Skeletal muscle satellite cell (primary cell): ENCODE results near the gene RIMOC1.
"Not testable (repeated sequence)": the region's sequence is repeated elsewhere in the genome, so short reads cannot be mapped to it uniquely, and the experiment has no call there.

Experiments
- H3K27me3 ChIP-seq: 2 replicates; pipeline ENCODE4 v1.7.0; 2013; ENCODE audit warnings: low read length; ENCODE audit not compliant: control insufficient read depth, insufficient read depth
- H3K36me3 ChIP-seq: 2 replicates; pipeline ENCODE4 v1.7.0; 2013; ENCODE audit warnings: mild to moderate bottlenecking, control low read depth, low read length; ENCODE audit not compliant: insufficient read depth
- H3K4me1 ChIP-seq: 2 replicates; pipeline ENCODE4 v1.7.0; 2013; ENCODE audit warnings: low read length; ENCODE audit not compliant: control insufficient read depth, insufficient read depth
- H3K4me2 ChIP-seq: 2 replicates; pipeline ENCODE4 v1.7.0; 2013; ENCODE audit warnings: mild to moderate bottlenecking, low read length
- H3K4me3 ChIP-seq: 2 replicates; pipeline ENCODE4 v1.7.0; 2013; ENCODE audit warnings: low read length
- H3K9ac ChIP-seq: 2 replicates; pipeline ENCODE4 v1.7.0; 2013; ENCODE audit warnings: mild to moderate bottlenecking, low read depth, low read length, moderate library complexity
- H3K9me3 ChIP-seq: replicated peaks from 2 replicates; pipeline ENCODE4 v1.7.0; 2013; ENCODE audit warnings: mild to moderate bottlenecking, control low read depth, low read length

RIMOC1 gene

GRCh38 chr5:41927604-41928003 lies 23.5 kb downstream of the RIMOC1 start:
- Histone ChIP-seq H3K27me3 (no peaks in the 10 kb centered on the region), H3K9me3 (no peaks in the 10 kb centered on the region), H3K36me3 (peaks cover 4% of the 10 kb centered on the region), H3K9ac (no peak overlapping the region), H3K4me1 (peaks cover 14% of the 10 kb centered on the region), H3K4me2 (no peak overlapping the region), H3K4me3 (no peak overlapping the region)

GRCh38 chr5:41929035-41929434 lies 24.9 kb downstream of the RIMOC1 start:
- Histone ChIP-seq H3K36me3 (peaks cover 4% of the 10 kb centered on the region), H3K4me3 (no peak overlapping the region), H3K9ac (no peak overlapping the region), H3K27me3 (no peaks in the 10 kb centered on the region), H3K4me1 (peaks cover 14% of the 10 kb centered on the region), H3K4me2 (no peak overlapping the region), H3K9me3 (no peaks in the 10 kb centered on the region)

GRCh38 chr5:41932770-41933169 lies 28.6 kb downstream of the RIMOC1 start:
- no peak overlapping the region for H3K4me2 ChIP-seq
- no peaks in the 10 kb centered on the region for H3K9me3 ChIP-seq
- no peak overlapping the region for H3K9ac ChIP-seq
- H3K36me3 ChIP-seq = peaks cover 10% of the 10 kb centered on the region
- no peaks in the 10 kb centered on the region for H3K27me3 ChIP-seq
- H3K4me3 ChIP-seq = no peak overlapping the region
- no peaks in the 10 kb centered on the region for H3K4me1 ChIP-seq

GRCh38 chr5:41935544-41935943 lies 31.4 kb downstream of the RIMOC1 start:
- H3K4me3 ChIP-seq = no peak overlapping the region
- H3K36me3 ChIP-seq = peaks cover 9% of the 10 kb centered on the region
- H3K9me3 ChIP-seq = no peaks in the 10 kb centered on the region
- H3K4me2 ChIP-seq = no peak overlapping the region
- H3K4me1 ChIP-seq = no peaks in the 10 kb centered on the region
- H3K9ac ChIP-seq = no peak overlapping the region
- no peaks in the 10 kb centered on the region for H3K27me3 ChIP-seq

GRCh38 chr5:41940641-41941040 lies 36.5 kb downstream of the RIMOC1 start:
- no peak overlapping the region for H3K9ac ChIP-seq
- H3K9me3 ChIP-seq = no peaks in the 10 kb centered on the region
- H3K4me1 ChIP-seq = no peaks in the 10 kb centered on the region
- H3K36me3 ChIP-seq = peaks cover 6% of the 10 kb centered on the region
- no peak overlapping the region for H3K4me3 ChIP-seq
- no peak overlapping the region for H3K4me2 ChIP-seq
- no peaks in the 10 kb centered on the region for H3K27me3 ChIP-seq

- H3K9ac ChIP-seq, H3K4me2 ChIP-seq, H3K27me3 ChIP-seq, H3K9me3 ChIP-seq, H3K4me3 ChIP-seq, H3K36me3 ChIP-seq, H3K4me1 ChIP-seq: not testable (repeated sequence)
Observed at GRCh38 chr5:41945332-41945955, 41.3 kb downstream of the RIMOC1 start.

GRCh38 chr5:41951224-41951623 lies 47.1 kb downstream of the RIMOC1 start:
- H3K36me3 ChIP-seq = no peaks in the 10 kb centered on the region
- H3K4me1 ChIP-seq = no peaks in the 10 kb centered on the region
- no peaks in the 10 kb centered on the region for H3K27me3 ChIP-seq
- no peak overlapping the region for H3K4me3 ChIP-seq
- H3K9me3 ChIP-seq = no peaks in the 10 kb centered on the region
- H3K4me2 ChIP-seq = no peak overlapping the region
- no peak overlapping the region for H3K9ac ChIP-seq
